WERI-Rb-1 (cell line): ENCODE measurements around the gene DOP1B.

ENCODE experiments used
- DNase-seq: peaks from one replicate; pipeline ENCODE4 v3.0.0-alpha.2; 2020
- H3K27ac ChIP-seq: fragments of 250-450 bp; sonication (Bioruptor Pico); 2 replicates; pipeline ENCODE4 v1.5.1; 2020; ENCODE audit warnings: mild to moderate bottlenecking, moderate library complexity
- H3K27me3 ChIP-seq: fragments of 250-450 bp; sonication (Bioruptor Pico); 2 replicates; pipeline ENCODE4 v1.5.1; 2021; ENCODE audit warnings: mild to moderate bottlenecking, low read depth, moderate library complexity; ENCODE audit not compliant: insufficient read depth, severe bottlenecking
- H3K36me3 ChIP-seq: fragments of 250-450 bp; sonication (Bioruptor Pico); 2 replicates; pipeline ENCODE4 v1.5.1; 2020; ENCODE audit warnings: mild to moderate bottlenecking, moderate library complexity
- H3K4me3 ChIP-seq: 2 replicates; pipeline ENCODE4 v1.5.1; 2011; ENCODE audit warnings: low read depth, mild to moderate bottlenecking, control low read depth, low read length
- H3K9me3 ChIP-seq: fragments of 250-450 bp; sonication (Bioruptor Pico); 2 replicates; pipeline ENCODE4 v1.5.1; 2021; ENCODE audit warnings: mild to moderate bottlenecking, moderate library complexity; ENCODE audit not compliant: severe bottlenecking
- CTCF ChIP-seq: IDR thresholded peaks from 2 replicates; pipeline ENCODE4 v1.5.1; 2011; ENCODE audit warnings: low read depth, mild to moderate bottlenecking, control low read depth, inconsistent platforms, low read length

Gene DOP1B

GRCh38 chr21:36178349-36178748 is 21.7 kb downstream of the DOP1B start:
- Histone ChIP-seq H3K27ac (peak overlapping the region; percentile 25; the same call in 1 of the 2 replicates), H3K27me3 (no peaks in the 10 kb centered on the region), H3K4me3 (no peak overlapping the region), H3K9me3 (peaks cover 10% of the 10 kb centered on the region), H3K36me3 (peaks cover 29% of the 10 kb centered on the region)
- TF ChIP-seq CTCF, result no peak
- no peak for DNase-seq

- no peak for DNase-seq
- Histone ChIP-seq H3K27me3 (no peaks in the 10 kb centered on the region), H3K9me3 (peaks cover 10% of the 10 kb centered on the region), H3K4me3 (no peak overlapping the region), H3K36me3 (peaks cover 29% of the 10 kb centered on the region), H3K27ac (no peak overlapping the region)
- TF ChIP-seq CTCF, result no peak
These were observed 22.5 kb downstream of the DOP1B start for GRCh38 chr21:36179145-36179544.

- DNase-seq, result no peak
- H3K27ac ChIP-seq, result no peak overlapping the region
- no peak overlapping the region for H3K4me3 ChIP-seq
- peaks cover 36% of the 10 kb centered on the region for H3K36me3 ChIP-seq
- H3K27me3 ChIP-seq, result no peaks in the 10 kb centered on the region
- no peak for TF ChIP-seq CTCF
- H3K9me3 ChIP-seq, result peaks cover 10% of the 10 kb centered on the region
These were observed 24.3 kb downstream of the DOP1B start for GRCh38 chr21:36180963-36181362.

GRCh38 chr21:36183144-36183795 is 26.6 kb downstream of the DOP1B start:
- DNase-seq, result no peak
- H3K4me3 ChIP-seq, result no peak overlapping the region
- H3K9me3 ChIP-seq, result peaks cover 10% of the 10 kb centered on the region
- H3K36me3 ChIP-seq, result peaks cover 36% of the 10 kb centered on the region
- H3K27ac ChIP-seq, result no peak overlapping the region
- no peak for TF ChIP-seq CTCF
- no peaks in the 10 kb centered on the region for H3K27me3 ChIP-seq

GRCh38 chr21:36184545-36184944 is 27.9 kb downstream of the DOP1B start:
- Histone ChIP-seq H3K4me3 (no peak overlapping the region), H3K36me3 (peaks cover 24% of the 10 kb centered on the region), H3K9me3 (peaks cover 6% of the 10 kb centered on the region), H3K27ac (no peak overlapping the region), H3K27me3 (no peaks in the 10 kb centered on the region)
- no peak for TF ChIP-seq CTCF
- no peak for DNase-seq

- H3K27ac ChIP-seq, result no peak overlapping the region
- DNase-seq, result no peak
- no peaks in the 10 kb centered on the region for H3K27me3 ChIP-seq
- H3K9me3 ChIP-seq, result peaks cover 4% of the 10 kb centered on the region
- TF ChIP-seq CTCF, result no peak
- peaks cover 17% of the 10 kb centered on the region for H3K36me3 ChIP-seq
- H3K4me3 ChIP-seq, result no peak overlapping the region
These were observed 28.9 kb downstream of the DOP1B start for GRCh38 chr21:36185523-36185922.
